ENCODE data around the gene MEX3D. TPM values are rescaled to one million over a fixed set of nuclear protein-coding genes. Genes with fewer than 3 reads are reported as not detected.
"Not testable (repeated sequence)": the region's sequence is repeated elsewhere in the genome, so short reads cannot be mapped to it uniquely, and the experiment has no call there.

MEX3D gene
- total RNA-seq, 1 experiment from 2014 or later = 8.4 TPM

- DNase-seq (ENCODE audit: low read depth) = no peak
These were observed 47.8 kb downstream of the MEX3D start for GRCh38 chr19:1520203-1520780.

GRCh38 chr19:1519802-1520201 is 48.3 kb downstream of the MEX3D start:
- DNase-seq (ENCODE audit: low read depth) = not testable (repeated sequence)

GRCh38 chr19:1518471-1518870 is 49.7 kb downstream of the MEX3D start:
- DNase-seq (ENCODE audit: low read depth) = no peak

- no peak for DNase-seq (ENCODE audit: low read depth)
These were observed 51.8 kb downstream of the MEX3D start for GRCh38 chr19:1516395-1516753.

- no peak for DNase-seq (ENCODE audit: low read depth)
These were observed 53.0 kb downstream of the MEX3D start for GRCh38 chr19:1514986-1515721.

- DNase-seq (ENCODE audit: low read depth) = no peak
These were observed 53.8 kb downstream of the MEX3D start for GRCh38 chr19:1514295-1514661.

- DNase-seq (ENCODE audit: low read depth) = peak; percentile 34
These were observed 54.4 kb downstream of the MEX3D start for GRCh38 chr19:1513499-1514294.

- DNase-seq (ENCODE audit: low read depth) = peak; percentile 74
These were observed 55.2 kb downstream of the MEX3D start, which contains the start of gene ADAMTSL5 for GRCh38 chr19:1512671-1513498. ADAMTSL5 (minus strand) TSS chr19:1513019; CDS start chr19:1510943, 2,076 bp downstream.

- DNase-seq (ENCODE audit: low read depth) = no peak
These were observed 56.5 kb downstream of the MEX3D start for GRCh38 chr19:1511318-1512317.

GRCh38 chr19:1510807-1511206 is 57.3 kb downstream of the MEX3D start:
- no peak for DNase-seq (ENCODE audit: low read depth)

GRCh38 chr19:1510442-1510806 is 57.7 kb downstream of the MEX3D start:
- DNase-seq (ENCODE audit: low read depth) = no peak

GRCh38 chr19:1509602-1510441 is 58.3 kb downstream of the MEX3D start:
- DNase-seq (ENCODE audit: low read depth) = no peak

GRCh38 chr19:1508507-1508856 is 59.6 kb downstream of the MEX3D start:
- no peak for DNase-seq (ENCODE audit: low read depth)

- peak; percentile 93 for DNase-seq (ENCODE audit: low read depth)
These were observed 60.2 kb downstream of the MEX3D start for GRCh38 chr19:1507763-1508506.

- DNase-seq (ENCODE audit: low read depth) = no peak
These were observed 60.9 kb downstream of the MEX3D start for GRCh38 chr19:1507192-1507660.

GRCh38 chr19:1505991-1506881 is 61.9 kb downstream of the MEX3D start:
- no peak for DNase-seq (ENCODE audit: low read depth)

- no peak for DNase-seq (ENCODE audit: low read depth)
These were observed 63.1 kb downstream of the MEX3D start for GRCh38 chr19:1505012-1505411.

Data from RPMI7951 (cell line).